Measurements from ENCODE around the gene APOO.

DNA sequence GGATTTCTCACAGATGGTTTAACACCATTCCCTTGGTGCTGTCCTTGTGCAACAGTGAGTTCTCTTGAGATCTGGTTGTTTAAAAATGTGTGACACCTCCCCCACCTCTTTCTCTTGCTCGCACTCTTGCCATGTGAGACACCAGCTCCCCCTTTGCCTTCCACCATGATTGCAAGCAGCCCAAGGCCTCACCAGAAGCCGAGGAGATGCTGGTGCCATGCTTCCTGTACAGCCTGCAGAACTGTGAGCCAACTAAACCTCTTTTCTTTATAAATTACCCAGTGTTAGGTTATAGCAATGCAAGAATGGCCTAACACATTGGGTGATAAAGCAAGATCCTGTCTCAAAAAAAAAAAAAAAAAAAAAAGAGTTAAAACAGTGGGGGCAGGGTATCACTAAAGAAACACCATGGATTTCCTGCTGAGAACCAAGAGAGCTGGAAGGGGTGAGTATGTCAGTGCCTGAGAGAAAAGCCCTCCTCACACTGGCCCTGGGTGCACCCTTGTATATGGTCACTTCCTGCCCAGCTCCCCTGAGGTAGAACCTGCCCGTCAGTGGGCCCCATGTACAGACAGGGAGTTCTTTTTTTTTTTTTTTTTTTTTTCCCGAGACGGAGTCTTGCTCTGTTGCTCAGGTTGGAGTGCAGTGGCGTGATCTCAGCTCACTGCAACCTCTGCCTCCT lies 46.4 kb downstream of the APOO start:
- TF ChIP-seq EZH2 (IDR thresholded peaks at IDR 0.05; ENCODE audit: insufficient read depth, poor library complexity, severe bottlenecking) (no peak), EZH2phosphoT487 (IDR thresholded peaks at IDR 0.05; ENCODE audit: insufficient read depth, low read depth) (no peak)

Measured in GM23248 (cell line).